TTC549 (cell line): ENCODE results near the gene STARD10.
A peak's percentile ranks its signal among the peaks of the same experiment; 100 is the strongest.
"Not testable (repeated sequence)": the region's sequence is repeated elsewhere in the genome, so short reads cannot be mapped to it uniquely, and the experiment has no call there.

Experiments used
- FAIRE-seq: peaks from 2 replicates; lab custom pipeline; 2012; peaks lifted over from hg19 to GRCh38; lab: Jason Lieb, UNC

STARD10 gene

GRCh38 chr11:72793425-72794367 is at the start of gene STARD10:
TSS of gene STARD10 (minus strand) at chr11:72794047. CDS start at chr11:72781181, 12,866 bp downstream.
- peak; percentile 90 for FAIRE-seq

GRCh38 chr11:72842653-72843330 is 48.9 kb upstream of the STARD10 start:
- no peak for FAIRE-seq

- no peak for FAIRE-seq
These were observed 48.3 kb upstream of the STARD10 start for GRCh38 chr11:72842126-72842525.

- no peak for FAIRE-seq
These were observed 47.5 kb upstream of the STARD10 start for GRCh38 chr11:72841397-72841796.

GRCh38 chr11:72840780-72841179 is 46.9 kb upstream of the STARD10 start:
- FAIRE-seq = no peak

- FAIRE-seq = no peak
These were observed 45.0 kb upstream of the STARD10 start for GRCh38 chr11:72838691-72839305.

- FAIRE-seq = no peak
These were observed 42.3 kb upstream of the STARD10 start for GRCh38 chr11:72836111-72836510.

GRCh38 chr11:72834905-72835304 is 41.1 kb upstream of the STARD10 start:
- FAIRE-seq = no peak

- no peak for FAIRE-seq
These were observed 40.1 kb upstream of the STARD10 start for GRCh38 chr11:72833811-72834493.

- no peak for FAIRE-seq
These were observed 39.4 kb upstream of the STARD10 start for GRCh38 chr11:72833083-72833733.

GRCh38 chr11:72832301-72833082 is 38.6 kb upstream of the STARD10 start:
- no peak for FAIRE-seq

GRCh38 chr11:72831521-72832300 is 37.9 kb upstream of the STARD10 start:
- peak; percentile 65 for FAIRE-seq

- no peak for FAIRE-seq
These were observed 36.2 kb upstream of the STARD10 start for GRCh38 chr11:72829884-72830533.

GRCh38 chr11:72829178-72829577 is 35.3 kb upstream of the STARD10 start:
- no peak for FAIRE-seq

GRCh38 chr11:72828692-72829101 is 34.9 kb upstream of the STARD10 start:
- no peak for FAIRE-seq

GRCh38 chr11:72828081-72828567 is 34.3 kb upstream of the STARD10 start:
- no peak for FAIRE-seq

GRCh38 chr11:72827656-72828055 is 33.8 kb upstream of the STARD10 start:
- FAIRE-seq = not testable (repeated sequence)

- no peak for FAIRE-seq
These were observed 33.2 kb upstream of the STARD10 start for GRCh38 chr11:72826942-72827480.
